Loucy (cell line): ENCODE data around the gene PET100.

Experiments used
- H2AFZ ChIP-seq: fragments of 200-600 bp; sonication (generic); 2 replicates; pipeline ENCODE4 v1.6.0; 2016; ENCODE audit warnings: antibody characterized with exemption, mild to moderate bottlenecking, low read length, moderate library complexity
- H3F3A ChIP-seq: fragments of 200-600 bp; 2 replicates; pipeline ENCODE4 v1.6.0; 2016; ENCODE audit warnings: antibody characterized with exemption, low read depth, mild to moderate bottlenecking
- H3K27me3 ChIP-seq: fragments of 200-600 bp; sonication (generic); 2 replicates; pipeline ENCODE4 v1.6.1; 2014; ENCODE audit warnings: low read length, mild to moderate bottlenecking; ENCODE audit not compliant: insufficient read depth, poor library complexity, severe bottlenecking
- H3K36me3 ChIP-seq: fragments of 200-600 bp; sonication (generic); 2 replicates; pipeline ENCODE4 v1.6.1; 2016; ENCODE audit warnings: low read length; ENCODE audit not compliant: insufficient read depth
- H3K4me1 ChIP-seq: fragments of 200-600 bp; sonication (generic); 2 replicates; pipeline ENCODE4 v1.5.1; 2014; ENCODE audit warnings: low read length, mild to moderate bottlenecking; ENCODE audit not compliant: insufficient read depth, poor library complexity, severe bottlenecking
- H3K4me2 ChIP-seq: fragments of 200-600 bp; sonication (generic); 2 replicates; pipeline ENCODE4 v1.6.0; 2014; ENCODE audit warnings: antibody characterized with exemption, low read length, low read depth, mild to moderate bottlenecking; ENCODE audit not compliant: poor library complexity, severe bottlenecking
- H3K4me3 ChIP-seq: fragments of 200-600 bp; sonication (generic); 2 replicates; pipeline ENCODE4 v1.5.1; 2014; ENCODE audit warnings: low read length, mild to moderate bottlenecking, mixed read lengths; ENCODE audit not compliant: poor library complexity, severe bottlenecking
- H3K79me2 ChIP-seq: fragments of 200-600 bp; sonication (generic); 2 replicates; pipeline ENCODE4 v1.6.1; 2014; ENCODE audit warnings: low read length; ENCODE audit not compliant: insufficient read depth
- H3K9ac ChIP-seq: fragments of 200-600 bp; sonication (generic); 2 replicates; pipeline ENCODE4 v1.6.0; 2014; ENCODE audit warnings: mild to moderate bottlenecking, low read depth, low read length, moderate library complexity; ENCODE audit not compliant: poor library complexity, severe bottlenecking
- H3K9me2 ChIP-seq: fragments of 200-600 bp; sonication (generic); replicated peaks from 2 replicates; pipeline ENCODE4 v1.6.1; 2016; ENCODE audit warnings: low read depth, low read length, mixed read lengths
- H3K9me3 ChIP-seq: fragments of 200-600 bp; sonication (generic); 2 replicates; pipeline ENCODE4 v1.6.1; 2014; ENCODE audit warnings: mild to moderate bottlenecking, antibody characterized with exemption, low read length, low read depth; ENCODE audit not compliant: insufficient read depth
- H4K20me1 ChIP-seq: fragments of 200-600 bp; sonication (generic); 2 replicates; pipeline ENCODE4 v1.6.0; 2014; ENCODE audit warnings: antibody characterized with exemption, low read length, mild to moderate bottlenecking; ENCODE audit not compliant: insufficient read depth, poor library complexity, severe bottlenecking
- CTCF ChIP-seq: fragments of 200-600 bp; sonication (generic); conservative IDR thresholded peaks from 2 replicates; pipeline ENCODE4 v1.5.1; 2014; ENCODE audit warnings: mild to moderate bottlenecking, antibody characterized with exemption, low read length
- EZH2phosphoT487 ChIP-seq: fragments of 200-600 bp; IDR thresholded peaks from 2 replicates; pipeline ENCODE4 v1.6.1; 2018; ENCODE audit warnings: antibody characterized with exemption, mild to moderate bottlenecking, moderate library complexity, borderline replicate concordance

PET100 gene

GRCh38 chr19:7661744-7662538 is 32.3 kb downstream of the PET100 start:
- Histone ChIP-seq H3K4me1 (no peaks in the 10 kb centered on the region), H3K4me3 (no peak overlapping the region), H3K9me2 (no peaks in the 10 kb centered on the region), H3K4me2 (no peak overlapping the region), H3F3A (no peaks in the 10 kb centered on the region), H3K36me3 (no peaks in the 10 kb centered on the region), H3K79me2 (no peaks in the 10 kb centered on the region), H2AFZ (no peak overlapping the region), H3K27me3 (no peaks in the 10 kb centered on the region), H4K20me1 (no peaks in the 10 kb centered on the region), H3K9ac (no peak overlapping the region), H3K9me3 (no peaks in the 10 kb centered on the region)
- TF ChIP-seq EZH2phosphoT487 (no peak), CTCF (no peak)

GRCh38 chr19:7662657-7663056 is 33.1 kb downstream of the PET100 start:
- Histone ChIP-seq H3K36me3 (no peaks in the 10 kb centered on the region), H3K9me3 (no peaks in the 10 kb centered on the region), H3K27me3 (no peaks in the 10 kb centered on the region), H3K79me2 (no peaks in the 10 kb centered on the region), H3F3A (no peaks in the 10 kb centered on the region), H3K9me2 (no peaks in the 10 kb centered on the region), H3K4me1 (no peaks in the 10 kb centered on the region), H2AFZ (no peak overlapping the region), H3K4me2 (no peak overlapping the region), H4K20me1 (no peaks in the 10 kb centered on the region), H3K9ac (no peak overlapping the region), H3K4me3 (no peak overlapping the region)
- TF ChIP-seq CTCF (no peak), EZH2phosphoT487 (no peak)

- H3F3A ChIP-seq = no peaks in the 10 kb centered on the region
- no peaks in the 10 kb centered on the region for H3K9me2 ChIP-seq
- H3K9ac ChIP-seq = no peak overlapping the region
- no peaks in the 10 kb centered on the region for H3K79me2 ChIP-seq
- H3K27me3 ChIP-seq = no peaks in the 10 kb centered on the region
- no peaks in the 10 kb centered on the region for H3K4me1 ChIP-seq
- TF ChIP-seq EZH2phosphoT487 = no peak
- TF ChIP-seq CTCF = no peak
- no peaks in the 10 kb centered on the region for H3K36me3 ChIP-seq
- no peaks in the 10 kb centered on the region for H3K9me3 ChIP-seq
- H2AFZ ChIP-seq = no peak overlapping the region
- H3K4me3 ChIP-seq = no peak overlapping the region
- H3K4me2 ChIP-seq = no peak overlapping the region
- no peaks in the 10 kb centered on the region for H4K20me1 ChIP-seq
Measured at GRCh38 chr19:7663706-7664105, 34.1 kb downstream of the PET100 start.
